K562 (cell line): ENCODE data around the gene CEP43. TPM values are rescaled to one million over a fixed set of nuclear protein-coding genes. Genes with fewer than 3 reads are reported as not detected.

Experiments
- ATF1 ChIP-seq, 2 experiments: fragments of 450-650 bp in 1 of 2; IDR thresholded peaks; 2 replicates each; pipeline ENCODE4 v1.6.1; 2016; ENCODE audit warnings: missing compliant biosample characterization in 1 of 2, missing genetic modification characterization in 1 of 2
- CUX1 ChIP-seq: fragments of 200-800 bp; sonication (Bioruptor generic); IDR thresholded peaks from 2 replicates; pipeline ENCODE4 v1.6.1; 2016; ENCODE audit warnings: missing genetic modification characterization, missing compliant biosample characterization
- GATAD2A ChIP-seq: fragments of 450-650 bp; IDR thresholded peaks from 2 replicates; pipeline ENCODE4 v1.6.1; 2017
- MEF2D ChIP-seq: conservative IDR thresholded peaks from 2 replicates; pipeline ENCODE4 v1.6.1; 2016; ENCODE audit warnings: low read depth, missing genetic modification characterization, missing compliant biosample characterization
- NFIC ChIP-seq: fragments of 450-650 bp; IDR thresholded peaks from 2 replicates; pipeline ENCODE4 v1.6.1; 2017; ENCODE audit warnings: mild to moderate bottlenecking, inconsistent platforms
- RFX7 ChIP-seq: fragments of 250-450 bp; sonication (Bioruptor Pico); IDR thresholded peaks from 2 replicates; pipeline ENCODE4 v1.5.1; 2021; ENCODE audit warnings: mild to moderate bottlenecking
- SMARCC2 ChIP-seq: fragments of 450-650 bp; IDR thresholded peaks from 2 replicates; pipeline ENCODE4 v1.6.1; 2017; ENCODE audit warnings: antibody characterized with exemption, moderate library complexity, mild to moderate bottlenecking, low read depth
- TAL1 ChIP-seq: fragments of 450-650 bp; IDR thresholded peaks from 2 replicates; pipeline ENCODE4 v1.6.1; 2016; ENCODE audit warnings: mild to moderate bottlenecking
- ZBTB26 ChIP-seq: fragments of 450-650 bp; formaldehyde crosslinking; IDR thresholded peaks from 2 replicates; pipeline ENCODE4 v1.4.0; 2022; ENCODE audit warnings: missing genetic modification characterization
- ZNF212 ChIP-seq: fragments of 450-650 bp; formaldehyde crosslinking; IDR thresholded peaks from 2 replicates; pipeline ENCODE4 v1.4.0; 2020; ENCODE audit warnings: mild to moderate bottlenecking
- ZNF589 ChIP-seq: fragments of 200-800 bp; sonication (Bioruptor generic); IDR thresholded peaks from 2 replicates; pipeline ENCODE4 v1.6.1; 2016; ENCODE audit warnings: low read depth, missing genetic modification characterization, missing compliant biosample characterization
- polyA plus RNA-seq, 8 experiments: library from polyadenylated mRNA; depleted of rRNA in 4 of 8; stranded (reverse) in 5 of 8; unstranded in 3 of 8; fragments of >200 nt; fragmentation: Nextera tagmentation in 2 of 8; fragmentation: Illumina TruSeq in 1 of 8; extraction: Ambion mirVana in 2 of 8; extraction: Trizol in 1 of 8; gene quantifications; 2 replicates each; pipeline versions ENCODE4 v1.2.1 to v1.2.3, GENCODE V29; 2011 to 2014; ENCODE audit warnings: inconsistent platforms in 1 of 8, missing spikeins in 1 of 8
- total RNA-seq, 7 experiments: library from RNA; depleted of rRNA in 6 of 7; stranded (reverse); fragments of >200 nt in 6 of 7; fragmentation: Illumina TruSeq in 2 of 7; extraction: Trizol in 2 of 7; gene quantifications; 2 replicates each; pipeline versions ENCODE4 v1.2.1 to v1.2.3, GENCODE V29; 2011 to 2021; ENCODE audit warnings: low replicate concordance in 1 of 7
- TF ChIP-seq, protein P1 (sequence below): fragments of 200-800 bp; sonication (Bioruptor generic); IDR thresholded peaks from 2 replicates; pipeline ENCODE4 v1.6.1; 2017; ENCODE audit warnings: missing genetic modification characterization, missing compliant biosample characterization
- TF ChIP-seq, protein P2 (sequence below), 2 experiments: fragments of 450-650 bp; IDR thresholded peaks; 2 replicates each; pipeline ENCODE4 v1.6.1; 2016
- TF ChIP-seq, protein P3 (sequence below), 3 experiments: fragments of 200-800 bp in 1 of 3; sonication (Bioruptor generic) in 1 of 3; sonication (generic) in 1 of 3; formaldehyde crosslinking in 1 of 3; IDR thresholded peaks; 2 replicates each; pipeline versions ENCODE4 v1.6.1 to v1.8.0; 2016 to 2022; ENCODE audit warnings: mild to moderate bottlenecking in 2 of 3, missing compliant biosample characterization in 2 of 3, missing genetic modification characterization in 2 of 3, missing genetic modification reagents in 1 of 3

CEP43 gene
- total and polyA plus RNA-seq, 9 of the 15 experiments (the other 6 are each of a cell fraction or from before 2014, with no cell fraction given), result 15.2 to 55.7 (median 47.4) TPM

DNA sequence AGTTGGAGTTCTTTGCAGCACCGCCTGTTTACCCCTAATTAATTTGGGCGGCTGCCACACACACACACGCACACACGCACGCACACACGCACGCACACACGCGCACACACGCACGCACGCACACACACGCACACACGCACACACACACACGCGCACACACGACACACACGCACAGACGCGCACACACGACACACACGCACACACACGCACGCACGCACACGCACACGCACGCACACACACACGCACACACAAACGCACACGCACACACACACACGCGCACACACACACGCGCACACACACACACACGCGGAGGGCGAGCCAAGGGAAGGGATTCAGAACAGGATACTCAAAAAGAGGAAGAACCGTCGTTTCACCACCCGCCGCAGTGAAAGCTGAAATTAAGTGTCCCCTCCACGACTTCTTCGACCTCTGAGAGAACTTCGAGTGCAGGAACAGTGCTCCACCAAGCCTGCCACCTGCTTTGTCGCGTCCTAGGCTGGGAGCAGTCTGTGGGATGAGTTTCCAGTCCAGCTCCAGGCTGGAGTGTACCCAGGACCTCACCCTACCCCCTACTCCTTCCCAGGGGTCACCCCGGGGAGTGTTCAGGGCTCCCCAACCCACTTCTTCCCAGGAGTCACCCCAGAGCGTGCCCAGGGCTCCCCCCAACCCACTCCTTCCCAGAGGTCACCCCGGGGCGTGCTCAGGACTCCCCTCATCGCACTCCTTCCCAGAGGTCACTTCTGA lies 43.9 kb upstream of the CEP43 start (continued):
- TF ChIP-seq MEF2D (peak; percentile 88), SMARCC2 (no peak), GATAD2A (0 out of 2 replicates have a peak, but pooled peaks have one; percentile 41), ZBTB26 (CRISPR knock-in tag) (0 out of 2 replicates have a peak, but pooled peaks have one; percentile 86), NFIC (peak; percentile 26; the same call in 1 of the 2 replicates), ZNF212 (CRISPR knock-in tag) (no peak), ZNF589 (CRISPR knock-in tag) (peak; percentile 86), ATF1 (CRISPR knock-in tag; IDR thresholded peaks at IDR 0.05) (no peak), ATF1 (tag; IDR thresholded peaks at IDR 0.05) (peak; percentile 19; the same call in 1 of the 2 replicates), RFX7 (CRISPR knock-in tag) (no peak), TAL1 (no peak), CUX1 (CRISPR knock-in tag) (0 out of 2 replicates have a peak, but pooled peaks have one; percentile 25)
- TF ChIP-seq, protein P1, sequence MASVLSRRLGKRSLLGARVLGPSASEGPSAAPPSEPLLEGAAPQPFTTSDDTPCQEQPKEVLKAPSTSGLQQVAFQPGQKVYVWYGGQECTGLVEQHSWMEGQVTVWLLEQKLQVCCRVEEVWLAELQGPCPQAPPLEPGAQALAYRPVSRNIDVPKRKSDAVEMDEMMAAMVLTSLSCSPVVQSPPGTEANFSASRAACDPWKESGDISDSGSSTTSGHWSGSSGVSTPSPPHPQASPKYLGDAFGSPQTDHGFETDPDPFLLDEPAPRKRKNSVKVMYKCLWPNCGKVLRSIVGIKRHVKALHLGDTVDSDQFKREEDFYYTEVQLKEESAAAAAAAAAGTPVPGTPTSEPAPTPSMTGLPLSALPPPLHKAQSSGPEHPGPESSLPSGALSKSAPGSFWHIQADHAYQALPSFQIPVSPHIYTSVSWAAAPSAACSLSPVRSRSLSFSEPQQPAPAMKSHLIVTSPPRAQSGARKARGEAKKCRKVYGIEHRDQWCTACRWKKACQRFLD (CRISPR knock-in tag), result peak; percentile 96
- TF ChIP-seq, protein P2, sequence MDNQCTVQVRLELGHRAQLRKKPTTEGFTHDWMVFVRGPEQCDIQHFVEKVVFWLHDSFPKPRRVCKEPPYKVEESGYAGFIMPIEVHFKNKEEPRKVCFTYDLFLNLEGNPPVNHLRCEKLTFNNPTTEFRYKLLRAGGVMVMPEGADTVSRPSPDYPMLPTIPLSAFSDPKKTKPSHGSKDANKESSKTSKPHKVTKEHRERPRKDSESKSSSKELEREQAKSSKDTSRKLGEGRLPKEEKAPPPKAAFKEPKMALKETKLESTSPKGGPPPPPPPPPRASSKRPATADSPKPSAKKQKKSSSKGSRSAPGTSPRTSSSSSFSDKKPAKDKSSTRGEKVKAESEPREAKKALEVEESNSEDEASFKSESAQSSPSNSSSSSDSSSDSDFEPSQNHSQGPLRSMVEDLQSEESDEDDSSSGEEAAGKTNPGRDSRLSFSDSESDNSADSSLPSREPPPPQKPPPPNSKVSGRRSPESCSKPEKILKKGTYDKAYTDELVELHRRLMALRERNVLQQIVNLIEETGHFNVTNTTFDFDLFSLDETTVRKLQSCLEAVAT (IDR thresholded peaks at IDR 0.05), result peak; percentile 43 to 57; a peak in 1 of 4 replicates
- TF ChIP-seq, protein P3, sequence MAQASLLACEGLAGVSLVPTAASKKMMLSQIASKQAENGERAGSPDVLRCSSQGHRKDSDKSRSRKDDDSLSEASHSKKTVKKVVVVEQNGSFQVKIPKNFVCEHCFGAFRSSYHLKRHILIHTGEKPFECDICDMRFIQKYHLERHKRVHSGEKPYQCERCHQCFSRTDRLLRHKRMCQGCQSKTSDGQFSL (CRISPR knock-in tag; IDR thresholded peaks at IDR 0.05), result peak; percentile 41; the same call in 1 of the 2 replicates
- TF ChIP-seq, protein P3 (tag; IDR thresholded peaks at IDR 0.05), result no peak
